Breast epithelium (tissue), 4 donors: ENCODE data around the gene CBLB. TPM values are rescaled to one million over a fixed set of nuclear protein-coding genes. Genes with fewer than 3 reads are reported as not detected.

Experiments
- DNase-seq, 2 donors: peaks; one replicate each; pipeline ENCODE4 v3.0.0-alpha.2; 2019; ENCODE audit warnings: low spot score in 2 of 2
- H3K27ac ChIP-seq, 2 donors: fragments of 200-600 bp; sonication (generic) in 1 of 2; one replicate each; pipeline ENCODE4 v1.5.1; 2016 to 2019; ENCODE audit warnings: mild to moderate bottlenecking in 1 of 2
- H3K27me3 ChIP-seq, 2 donors: fragments of 200-600 bp; sonication (generic) in 1 of 2; one replicate each; pipeline versions ENCODE4 v1.5.1 to v1.6.0; 2017 to 2019; ENCODE audit warnings: control low read depth in 1 of 2, mild to moderate bottlenecking in 1 of 2
- H3K36me3 ChIP-seq: fragments of 200-600 bp; one replicate; pipeline ENCODE4 v1.5.1; 2019
- H3K4me1 ChIP-seq, 2 donors: fragments of 200-600 bp; sonication (generic); one replicate each; pipeline ENCODE4 v1.5.1; 2016 to 2019; ENCODE audit warnings: control low read depth in 1 of 2
- H3K4me3 ChIP-seq, 3 donors: fragments of 200-600 bp; sonication (generic); 1 replicate in 2 of 3; 2 replicates in 1 of 3; pipeline ENCODE4 v1.5.1; 2016 to 2019; ENCODE audit warnings: mild to moderate bottlenecking in 3 of 3, moderate library complexity in 2 of 3
- H3K9me3 ChIP-seq, 2 donors: fragments of 200-600 bp; sonication (generic) in 1 of 2; one replicate each; pipeline ENCODE4 v1.5.1; 2016 to 2019; ENCODE audit warnings: control low read depth in 1 of 2
- CTCF ChIP-seq, 3 donors: fragments of 450-650 bp; IDR thresholded peaks; one replicate each; pipeline ENCODE4 v1.5.1; 2016 to 2017; ENCODE audit warnings: antibody characterized with exemption in 3 of 3, mild to moderate bottlenecking in 3 of 3, moderate library complexity in 3 of 3
- POLR2A ChIP-seq: fragments of 450-650 bp; IDR thresholded peaks from one replicate; pipeline ENCODE4 v1.6.1; 2016; ENCODE audit warnings: antibody characterized with exemption, mild to moderate bottlenecking, moderate library complexity
- POLR2AphosphoS5 ChIP-seq, 3 donors: sonication (generic); formaldehyde crosslinking; IDR thresholded peaks; one replicate each; pipeline ENCODE4 v1.6.1; 2017; ENCODE audit warnings: antibody characterized with exemption in 3 of 3
- intact Hi-C: fragments of 100-400 bp; cut with DNase I; formaldehyde crosslinking; loops from one replicate; pipeline ENCODE4 v1.15.1; 2023; ENCODE audit warnings: low total_unique reads
- total RNA-seq, 3 donors: library from RNA; depleted of rRNA; stranded (reverse); fragments of >200 nt; gene quantifications; one replicate each; pipeline ENCODE4 v1.1.0, GENCODE V29; 2016

CBLB gene
- total RNA-seq, 3 donors from 2014 or later: 57.7 to 107 (median 70.8) TPM

GRCh38 chr3:105829871-105830622, 38.8 kb downstream of the CBLB start:
- Histone ChIP-seq H3K4me3 (no peak overlapping the region), H3K36me3 (no peaks in the 10 kb centered on the region), H3K27me3 (no peaks in the 10 kb centered on the region), H3K9me3 (no peaks in the 10 kb centered on the region), H3K27ac (peak overlapping the region; percentile 33 to 34), H3K4me1 (no peaks in the 10 kb centered on the region)
- TF ChIP-seq POLR2A: no peak
- TF ChIP-seq POLR2AphosphoS5 (IDR thresholded peaks at IDR 0.05): no peak
- TF ChIP-seq CTCF (IDR thresholded peaks at IDR 0.05): no peak
- DNase-seq: no peak
- intact Hi-C loops: no loop called here

GRCh38 chr3:105829229-105829628, 39.6 kb downstream of the CBLB start:
- TF ChIP-seq POLR2AphosphoS5 (IDR thresholded peaks at IDR 0.05): no peak
- no peak for TF ChIP-seq CTCF (IDR thresholded peaks at IDR 0.05)
- no peak for TF ChIP-seq POLR2A
- Histone ChIP-seq H3K9me3 (no peaks in the 10 kb centered on the region), H3K36me3 (no peaks in the 10 kb centered on the region), H3K4me1 (no peaks in the 10 kb centered on the region), H3K4me3 (no peak overlapping the region), H3K27me3 (no peaks in the 10 kb centered on the region), H3K27ac (no peak overlapping the region)
- no peak for DNase-seq
- intact Hi-C loops: no loop called here

DNA sequence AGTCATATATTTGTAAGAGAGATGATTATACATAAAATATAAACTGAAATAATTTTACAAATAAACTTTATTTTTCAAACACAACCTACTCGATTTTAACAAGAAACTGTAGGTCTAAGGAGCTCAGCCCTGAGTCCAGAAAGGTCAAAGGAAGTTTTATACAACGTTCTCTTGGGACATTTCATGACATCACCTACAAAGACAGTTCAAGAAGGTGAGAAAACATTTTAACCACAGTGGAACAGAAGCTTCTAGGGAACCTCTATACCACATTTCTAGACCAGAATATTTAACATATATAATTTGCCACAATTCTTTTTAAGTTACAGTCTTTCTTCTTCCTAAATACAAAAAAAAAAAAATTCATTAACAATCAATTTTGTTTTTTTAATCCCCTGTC, 40.1 kb downstream of the CBLB start:
- H3K9me3 ChIP-seq: no peaks in the 10 kb centered on the region
- TF ChIP-seq POLR2AphosphoS5 (IDR thresholded peaks at IDR 0.05): no peak
- TF ChIP-seq POLR2A: no peak
- TF ChIP-seq CTCF (IDR thresholded peaks at IDR 0.05): no peak
- intact Hi-C loops: no loop called here
- H3K4me1 ChIP-seq: no peaks in the 10 kb centered on the region
- no peaks in the 10 kb centered on the region for H3K27me3 ChIP-seq
- H3K27ac ChIP-seq: no peak overlapping the region
- H3K4me3 ChIP-seq: no peak overlapping the region
- H3K36me3 ChIP-seq: no peaks in the 10 kb centered on the region
- no peak for DNase-seq

- no peak for TF ChIP-seq POLR2AphosphoS5 (IDR thresholded peaks at IDR 0.05)
- no peak for TF ChIP-seq POLR2A
- H3K27ac ChIP-seq: no peak overlapping the region
- DNase-seq: no peak
Observed at GRCh38 chr3:105827959-105828358, 40.9 kb downstream of the CBLB start.

DNA sequence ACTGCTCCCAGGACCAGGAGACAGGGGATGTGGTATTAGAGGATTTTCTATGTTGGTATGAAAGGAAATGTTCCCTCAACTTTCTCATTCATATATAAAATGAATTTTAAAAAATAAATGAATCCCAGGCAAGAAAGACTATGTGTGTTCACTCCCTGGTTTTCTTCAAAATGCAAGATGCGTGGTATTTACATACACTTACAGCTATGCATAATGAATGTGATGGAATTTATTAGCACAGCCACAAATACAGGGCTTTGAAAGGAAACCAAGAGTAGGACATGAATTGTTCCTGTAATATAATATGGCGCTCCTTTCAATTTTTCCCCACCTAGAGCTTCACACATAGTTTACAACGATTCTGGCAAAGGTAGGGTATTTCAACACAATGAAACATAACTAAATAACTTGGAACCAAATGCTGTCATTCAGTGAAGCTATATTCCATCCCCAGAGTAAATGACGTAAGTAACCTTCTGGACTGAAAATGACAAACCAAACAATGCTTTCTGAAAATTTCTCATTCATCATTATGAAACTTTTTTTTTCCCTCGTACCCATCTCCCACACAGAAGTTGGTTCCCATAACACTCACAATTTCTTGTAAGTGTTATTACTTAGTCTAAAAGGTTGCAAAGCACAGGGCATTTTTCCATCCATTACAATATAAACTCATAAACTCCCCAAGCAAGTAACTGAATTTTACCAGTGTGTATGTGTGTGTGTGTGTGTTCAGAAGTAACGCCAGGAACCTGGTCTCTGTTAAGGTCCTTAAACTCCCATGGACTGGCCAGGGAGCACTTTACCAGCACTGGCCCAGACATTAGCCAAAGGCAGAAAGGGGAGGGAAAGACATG, 41.8 kb downstream of the CBLB start:
- Histone ChIP-seq H3K27me3 (no peaks in the 10 kb centered on the region), H3K27ac (peak overlapping the region in 1 of 2 donors; percentile 16)

More at GRCh38 chr3:105827959-105828358, 40.9 kb downstream of the CBLB start:
- no peak overlapping the region for H3K4me3 ChIP-seq
- H3K9me3 ChIP-seq: no peaks in the 10 kb centered on the region
- no peaks in the 10 kb centered on the region for H3K4me1 ChIP-seq
- no peaks in the 10 kb centered on the region for H3K27me3 ChIP-seq
- no peaks in the 10 kb centered on the region for H3K36me3 ChIP-seq
- intact Hi-C loops: no loop called here

More for the DNA sequence above, 41.8 kb downstream of the CBLB start:
- Histone ChIP-seq H3K4me1 (no peaks in the 10 kb centered on the region), H3K9me3 (no peaks in the 10 kb centered on the region), H3K4me3 (no peak overlapping the region), H3K36me3 (no peaks in the 10 kb centered on the region)
- TF ChIP-seq POLR2AphosphoS5 (IDR thresholded peaks at IDR 0.05) (no peak), CTCF (IDR thresholded peaks at IDR 0.05) (no peak), POLR2A (no peak)
- intact Hi-C loops: no loop called here
- DNase-seq: no peak
